GM12875 (cell line): ENCODE measurements around the gene COLEC11.

Experiments used
- H3K4me3 ChIP-seq: one replicate; pipeline ENCODE4 v1.5.1; 2011; ENCODE audit warnings: low read depth, low read length, control low read depth
- CTCF ChIP-seq: IDR thresholded peaks from 2 replicates; pipeline ENCODE4 v1.5.1; 2011; ENCODE audit warnings: low read depth, mild to moderate bottlenecking, control low read depth, inconsistent platforms, low read length, moderate library complexity, borderline replicate concordance; ENCODE audit not compliant: insufficient read depth

Gene COLEC11

GRCh38 chr2:3683748-3684454 is 89.0 kb downstream of the COLEC11 start:
- H3K4me3 ChIP-seq: no peak overlapping the region
- no peak for TF ChIP-seq CTCF

GRCh38 chr2:3689998-3690748 is 95.3 kb downstream of the COLEC11 start:
- no peak for TF ChIP-seq CTCF

GRCh38 chr2:3692375-3692774 is 97.5 kb downstream of the COLEC11 start:
- peak; percentile 14; the same call in 1 of the 2 replicates for TF ChIP-seq CTCF
- H3K4me3 ChIP-seq: no peak overlapping the region

More at GRCh38 chr2:3689998-3690748, 95.3 kb downstream of the COLEC11 start:
- no peak overlapping the region for H3K4me3 ChIP-seq
